G401.6 (cell line): ENCODE data around the gene MVB12B.

Source experiments
- FAIRE-seq: peaks from 2 replicates; lab custom pipeline; 2012; peaks lifted over from hg19 to GRCh38; lab: Jason Lieb, UNC

MVB12B gene

GRCh38 chr9:126408004-126408403 is 81.4 kb downstream of the MVB12B start:
- no peak for FAIRE-seq

- no peak for FAIRE-seq
Measured at GRCh38 chr9:126410229-126410628, 83.6 kb downstream of the MVB12B start.

GRCh38 chr9:126411225-126411947 is 84.8 kb downstream of the MVB12B start:
- FAIRE-seq: no peak

GRCh38 chr9:126411948-126412284 is 85.3 kb downstream of the MVB12B start:
- FAIRE-seq: no peak

GRCh38 chr9:126412905-126413304 is 86.3 kb downstream of the MVB12B start:
- no peak for FAIRE-seq

- FAIRE-seq: no peak
Measured at GRCh38 chr9:126413391-126414068, 86.9 kb downstream of the MVB12B start.

- FAIRE-seq: no peak
Measured at GRCh38 chr9:126415741-126416370, 89.2 kb downstream of the MVB12B start.

GRCh38 chr9:126417043-126417442 is 90.4 kb downstream of the MVB12B start:
- no peak for FAIRE-seq

- no peak for FAIRE-seq
Measured at GRCh38 chr9:126417684-126418083, 91.1 kb downstream of the MVB12B start.

- no peak for FAIRE-seq
Measured at GRCh38 chr9:126418608-126419007, 92.0 kb downstream of the MVB12B start.

GRCh38 chr9:126419475-126419874 is 92.8 kb downstream of the MVB12B start:
- no peak for FAIRE-seq

- no peak for FAIRE-seq
Measured at GRCh38 chr9:126420135-126420534, 93.5 kb downstream of the MVB12B start.

- FAIRE-seq: no peak
Measured at GRCh38 chr9:126420643-126421564, 94.3 kb downstream of the MVB12B start.

- no peak for FAIRE-seq
Measured at GRCh38 chr9:126421567-126422428, 95.2 kb downstream of the MVB12B start.

- FAIRE-seq: no peak
Measured at GRCh38 chr9:126423142-126423915, 96.7 kb downstream of the MVB12B start.

- FAIRE-seq: no peak
Measured at GRCh38 chr9:126423916-126424185, 97.2 kb downstream of the MVB12B start.

- FAIRE-seq: no peak
Measured at GRCh38 chr9:126424511-126424910, 97.9 kb downstream of the MVB12B start.

- no peak for FAIRE-seq
Measured at GRCh38 chr9:126428534-126429175, 102.0 kb downstream of the MVB12B start.

- no peak for FAIRE-seq
Measured at GRCh38 chr9:126429190-126429589, 102.6 kb downstream of the MVB12B start.

GRCh38 chr9:126430124-126430523 is 103.5 kb downstream of the MVB12B start:
- no peak for FAIRE-seq
